ENCODE data around the gene DPP3. TPM values are rescaled to one million over a fixed set of nuclear protein-coding genes. Genes with fewer than 3 reads are reported as not detected.

The DPP3 gene
- total RNA-seq, 1 donor from 2014 or later = 32.7 TPM

- ATAC-seq (no peak), DNase-seq (no peak)
- Histone ChIP-seq H3K27ac (no peak overlapping the region), H3K4me1 (no peaks in the 10 kb centered on the region), H3K4me3 (no peak overlapping the region), H3K9me3 (no peaks in the 10 kb centered on the region), H3K36me3 (peaks cover 82% of the 10 kb centered on the region), H3K27me3 (ENCODE audit: low read depth) (no peaks in the 10 kb centered on the region)
- TF ChIP-seq, protein P1, sequence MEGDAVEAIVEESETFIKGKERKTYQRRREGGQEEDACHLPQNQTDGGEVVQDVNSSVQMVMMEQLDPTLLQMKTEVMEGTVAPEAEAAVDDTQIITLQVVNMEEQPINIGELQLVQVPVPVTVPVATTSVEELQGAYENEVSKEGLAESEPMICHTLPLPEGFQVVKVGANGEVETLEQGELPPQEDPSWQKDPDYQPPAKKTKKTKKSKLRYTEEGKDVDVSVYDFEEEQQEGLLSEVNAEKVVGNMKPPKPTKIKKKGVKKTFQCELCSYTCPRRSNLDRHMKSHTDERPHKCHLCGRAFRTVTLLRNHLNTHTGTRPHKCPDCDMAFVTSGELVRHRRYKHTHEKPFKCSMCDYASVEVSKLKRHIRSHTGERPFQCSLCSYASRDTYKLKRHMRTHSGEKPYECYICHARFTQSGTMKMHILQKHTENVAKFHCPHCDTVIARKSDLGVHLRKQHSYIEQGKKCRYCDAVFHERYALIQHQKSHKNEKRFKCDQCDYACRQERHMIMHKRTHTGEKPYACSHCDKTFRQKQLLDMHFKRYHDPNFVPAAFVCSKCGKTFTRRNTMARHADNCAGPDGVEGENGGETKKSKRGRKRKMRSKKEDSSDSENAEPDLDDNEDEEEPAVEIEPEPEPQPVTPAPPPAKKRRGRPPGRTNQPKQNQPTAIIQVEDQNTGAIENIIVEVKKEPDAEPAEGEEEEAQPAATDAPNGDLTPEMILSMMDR (IDR thresholded peaks at IDR 0.05) = no peak
- intact Hi-C loops (cut with DNase I) = no loop called here
Measured at GRCh38 chr11:66492161-66492865, 12.1 kb downstream of the DPP3 start.

DNA sequence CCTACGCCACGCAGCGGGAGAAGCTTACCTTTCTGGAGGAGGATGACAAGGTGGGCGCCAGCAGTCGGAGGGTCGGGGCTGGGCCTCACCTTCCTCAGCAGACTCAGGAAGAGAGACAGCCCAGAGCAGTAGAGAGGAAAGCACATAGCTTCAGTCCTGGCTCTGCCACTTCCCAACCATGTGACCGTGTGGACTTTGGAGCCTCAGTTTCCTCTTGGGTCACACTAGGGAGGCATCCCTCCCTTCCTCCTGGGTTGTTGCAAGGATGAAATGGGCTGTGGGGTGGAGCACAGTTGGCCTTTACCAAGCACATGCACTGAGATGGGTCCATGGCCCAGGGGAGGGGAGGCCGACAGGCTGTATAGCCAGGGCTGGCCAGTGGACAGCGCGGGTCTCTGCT, 12.9 kb downstream of the DPP3 start:
- intact Hi-C loops (cut with DNase I) = no loop called here
- ATAC-seq = no peak

GRCh38 chr11:66494458-66494857, 14.2 kb downstream of the DPP3 start:
- H3K27ac ChIP-seq = no peak overlapping the region
- peaks cover 81% of the 10 kb centered on the region for H3K36me3 ChIP-seq
- intact Hi-C loops (cut with DNase I) = no loop called here
- no peaks in the 10 kb centered on the region for H3K9me3 ChIP-seq
- H3K4me1 ChIP-seq = no peaks in the 10 kb centered on the region
- ATAC-seq (no peak), DNase-seq (no peak)
- TF ChIP-seq, protein P1 (IDR thresholded peaks at IDR 0.05) = no peak
- no peaks in the 10 kb centered on the region for H3K27me3 ChIP-seq (ENCODE audit: low read depth)
- H3K4me3 ChIP-seq = no peak overlapping the region

More for the DNA sequence above, 12.9 kb downstream of the DPP3 start:
- TF ChIP-seq, protein P1 (IDR thresholded peaks at IDR 0.05) = no peak
- DNase-seq = no peak
- Histone ChIP-seq H3K4me3 (no peak overlapping the region), H3K4me1 (no peaks in the 10 kb centered on the region), H3K36me3 (peaks cover 81% of the 10 kb centered on the region), H3K9me3 (no peaks in the 10 kb centered on the region), H3K27ac (no peak overlapping the region), H3K27me3 (ENCODE audit: low read depth) (no peaks in the 10 kb centered on the region)

DNA sequence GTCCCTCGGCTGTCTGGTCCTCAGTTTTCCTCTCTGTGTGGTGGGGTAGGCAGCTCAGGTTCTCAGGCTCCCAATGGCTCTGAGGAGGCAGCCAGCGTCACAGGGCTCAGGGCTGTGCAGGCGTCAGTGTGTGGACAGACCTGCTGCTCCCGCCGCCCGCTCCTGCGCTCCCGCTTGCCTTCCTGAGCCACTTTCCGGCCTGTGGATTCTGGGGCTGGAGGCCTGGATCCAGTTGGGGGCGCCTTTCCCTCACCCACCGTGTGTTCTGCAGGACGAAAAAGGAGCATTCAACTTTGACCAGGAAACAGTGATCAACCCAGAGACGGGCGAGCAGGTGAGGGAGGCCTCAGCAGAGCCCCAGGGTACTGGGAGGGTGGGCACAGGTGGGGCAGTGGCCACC, 14.7 kb downstream of the DPP3 start:
- no peak for DNase-seq
- intact Hi-C loops (cut with DNase I) = no loop called here
- no peak for ATAC-seq
- Histone ChIP-seq H3K27me3 (ENCODE audit: low read depth) (no peaks in the 10 kb centered on the region), H3K4me1 (no peaks in the 10 kb centered on the region), H3K36me3 (peaks cover 81% of the 10 kb centered on the region), H3K9me3 (no peaks in the 10 kb centered on the region), H3K4me3 (no peak overlapping the region), H3K27ac (no peak overlapping the region)
- TF ChIP-seq, protein P1 (IDR thresholded peaks at IDR 0.05) = no peak

DNA sequence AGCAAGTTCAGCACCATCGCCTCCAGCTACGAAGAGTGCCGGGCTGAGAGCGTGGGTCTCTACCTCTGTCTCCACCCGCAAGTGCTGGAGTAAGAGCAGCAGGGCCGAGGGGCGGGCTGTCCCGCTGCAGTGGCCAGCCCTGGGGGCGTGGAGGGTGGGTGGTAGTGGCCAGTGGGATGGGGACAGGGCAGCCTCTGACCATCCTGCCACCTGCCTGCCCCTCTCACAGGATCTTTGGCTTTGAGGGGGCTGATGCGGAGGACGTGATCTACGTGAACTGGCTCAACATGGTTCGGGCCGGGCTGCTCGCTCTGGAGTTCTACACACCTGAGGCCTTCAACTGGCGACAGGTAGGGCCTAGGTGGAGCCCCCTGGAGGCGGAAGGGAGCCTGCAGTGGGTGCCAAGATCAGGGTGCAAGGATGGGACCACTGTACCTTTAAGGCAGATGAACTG, 15.2 kb downstream of the DPP3 start:
- no peak for DNase-seq
- Histone ChIP-seq H3K27ac (no peak overlapping the region), H3K9me3 (no peaks in the 10 kb centered on the region), H3K4me3 (no peak overlapping the region), H3K27me3 (ENCODE audit: low read depth) (no peaks in the 10 kb centered on the region), H3K36me3 (peaks cover 81% of the 10 kb centered on the region), H3K4me1 (no peaks in the 10 kb centered on the region)
- ATAC-seq = peak in 1 of 2 donors; percentile 10
- intact Hi-C loops (cut with DNase I) = no loop called here
- TF ChIP-seq, protein P1 (IDR thresholded peaks at IDR 0.05) = no peak
